HG02610 (cell line): ENCODE data around the gene PODNL1.
"Not testable (repeated sequence)": the region's sequence is repeated elsewhere in the genome, so short reads cannot be mapped to it uniquely, and the experiment has no call there.

Experiments
- ATAC-seq: cut with Tn5 transposase; IDR thresholded peaks from one replicate; pipeline ENCODE4 v1.9.1; 2021; ENCODE audit warnings: mild to moderate bottlenecking, moderate library complexity; ENCODE audit not compliant: unreplicated experiment

The PODNL1 gene

GRCh38 chr19:13973479-13973878 lies 35.3 kb upstream of the PODNL1 start:
- not testable (repeated sequence) for ATAC-seq

- ATAC-seq = no peak
Observed at GRCh38 chr19:13972368-13973155, 34.3 kb upstream of the PODNL1 start.

- ATAC-seq = not testable (repeated sequence)
Observed at GRCh38 chr19:13971868-13972267, 33.7 kb upstream of the PODNL1 start.

GRCh38 chr19:13969897-13970296 lies 31.7 kb upstream of the PODNL1 start:
- ATAC-seq = no peak

- no peak for ATAC-seq
Observed at GRCh38 chr19:13968999-13969398, 30.8 kb upstream of the PODNL1 start.

- no peak for ATAC-seq
Observed at GRCh38 chr19:13968383-13968935, 30.2 kb upstream of the PODNL1 start.

GRCh38 chr19:13967206-13967605 lies 29.0 kb upstream of the PODNL1 start:
- not testable (repeated sequence) for ATAC-seq

- no peak for ATAC-seq
Observed at GRCh38 chr19:13966684-13967128, 28.5 kb upstream of the PODNL1 start.

- ATAC-seq = no peak
Observed at GRCh38 chr19:13965926-13966683, 27.9 kb upstream of the PODNL1 start.

- no peak for ATAC-seq
Observed at GRCh38 chr19:13965377-13965896, 27.2 kb upstream of the PODNL1 start.

- ATAC-seq = no peak
Observed at GRCh38 chr19:13964776-13965175, 26.6 kb upstream of the PODNL1 start.

- no peak for ATAC-seq
Observed at GRCh38 chr19:13963603-13964105, 25.4 kb upstream of the PODNL1 start.

- ATAC-seq = no peak
Observed at GRCh38 chr19:13962699-13963602, 24.7 kb upstream of the PODNL1 start.

- ATAC-seq = no peak
Observed at GRCh38 chr19:13961826-13962698, 23.8 kb upstream of the PODNL1 start.

- ATAC-seq = no peak
Observed at GRCh38 chr19:13960863-13961784, 22.9 kb upstream of the PODNL1 start.

GRCh38 chr19:13959962-13960862 lies 22.0 kb upstream of the PODNL1 start:
- no peak for ATAC-seq
